Liver (tissue), 3 donors: Measurements from ENCODE around the gene CHST6.

Source experiments
- CTCF ChIP-seq: fragments of 150-350 bp; IDR thresholded peaks from 2 replicates; pipeline ENCODE4 v1.5.1; 2017; ENCODE audit warnings: improper control_type of control experiment, low read depth, low read length; ENCODE audit not compliant: missing input control
- GABPA ChIP-seq, 2 donors: IDR thresholded peaks in 1 of 2; conservative IDR thresholded peaks in 1 of 2; 2 replicates each; pipeline ENCODE4 v1.6.1; 2016; ENCODE audit warnings: antibody characterized with exemption in 2 of 2, mild to moderate bottlenecking in 1 of 2, moderate library complexity in 1 of 2
- JUND ChIP-seq, 2 donors: IDR thresholded peaks; 2 replicates each; pipeline ENCODE4 v1.6.1; 2016; ENCODE audit warnings: antibody characterized with exemption in 2 of 2
- MAX ChIP-seq: IDR thresholded peaks from 2 replicates; pipeline ENCODE4 v1.6.1; 2016; ENCODE audit warnings: antibody characterized with exemption
- NR2F2 ChIP-seq: IDR thresholded peaks from 2 replicates; pipeline ENCODE4 v1.6.1; 2016; ENCODE audit warnings: antibody characterized with exemption
- RXRA ChIP-seq, 2 donors: IDR thresholded peaks; 2 replicates each; pipeline ENCODE4 v1.6.1; 2017 to 2018; ENCODE audit warnings: antibody characterized with exemption in 2 of 2, mild to moderate bottlenecking in 1 of 2
- SP1 ChIP-seq: IDR thresholded peaks from 2 replicates; pipeline ENCODE4 v1.6.1; 2018; ENCODE audit warnings: antibody characterized with exemption, mild to moderate bottlenecking
- TAF1 ChIP-seq: conservative IDR thresholded peaks from 2 replicates; pipeline ENCODE4 v1.6.1; 2016; ENCODE audit warnings: antibody characterized with exemption, mild to moderate bottlenecking
- ZBTB33 ChIP-seq: IDR thresholded peaks from 2 replicates; pipeline ENCODE4 v1.6.1; 2016; ENCODE audit warnings: antibody characterized with exemption
- donor health status: healthy.
- donor health status: healthy.

- no peak for TF ChIP-seq CTCF
- TF ChIP-seq JUND (IDR thresholded peaks at IDR 0.05): no peak
- no peak for TF ChIP-seq SP1
- TF ChIP-seq TAF1: no peak
- TF ChIP-seq NR2F2: no peak
- TF ChIP-seq MAX: no peak
- TF ChIP-seq ZBTB33: no peak
- TF ChIP-seq GABPA (IDR thresholded peaks at IDR 0.05 in 1 of 2, conservative IDR thresholded peaks at IDR 0.05 in 1 of 2): no peak
- no peak for TF ChIP-seq RXRA (IDR thresholded peaks at IDR 0.05)
Observed at GRCh38 chr16:75486014-75486675, 9.1 kb downstream of the CHST6 start.
